NCI-H2107 treated with DMSO at 0.1 percent for 48 hours (cell line): Measurements from ENCODE around the gene ARMC5.
"Not testable (repeated sequence)": the region's sequence is repeated elsewhere in the genome, so short reads cannot be mapped to it uniquely, and the experiment has no call there.

Source experiments
- DNase-seq: peaks from one replicate; lab custom pipeline; 2025; ENCODE audit not compliant: unreplicated experiment; lab: John Stamatoyannopoulos, UW

Gene ARMC5, protein sequence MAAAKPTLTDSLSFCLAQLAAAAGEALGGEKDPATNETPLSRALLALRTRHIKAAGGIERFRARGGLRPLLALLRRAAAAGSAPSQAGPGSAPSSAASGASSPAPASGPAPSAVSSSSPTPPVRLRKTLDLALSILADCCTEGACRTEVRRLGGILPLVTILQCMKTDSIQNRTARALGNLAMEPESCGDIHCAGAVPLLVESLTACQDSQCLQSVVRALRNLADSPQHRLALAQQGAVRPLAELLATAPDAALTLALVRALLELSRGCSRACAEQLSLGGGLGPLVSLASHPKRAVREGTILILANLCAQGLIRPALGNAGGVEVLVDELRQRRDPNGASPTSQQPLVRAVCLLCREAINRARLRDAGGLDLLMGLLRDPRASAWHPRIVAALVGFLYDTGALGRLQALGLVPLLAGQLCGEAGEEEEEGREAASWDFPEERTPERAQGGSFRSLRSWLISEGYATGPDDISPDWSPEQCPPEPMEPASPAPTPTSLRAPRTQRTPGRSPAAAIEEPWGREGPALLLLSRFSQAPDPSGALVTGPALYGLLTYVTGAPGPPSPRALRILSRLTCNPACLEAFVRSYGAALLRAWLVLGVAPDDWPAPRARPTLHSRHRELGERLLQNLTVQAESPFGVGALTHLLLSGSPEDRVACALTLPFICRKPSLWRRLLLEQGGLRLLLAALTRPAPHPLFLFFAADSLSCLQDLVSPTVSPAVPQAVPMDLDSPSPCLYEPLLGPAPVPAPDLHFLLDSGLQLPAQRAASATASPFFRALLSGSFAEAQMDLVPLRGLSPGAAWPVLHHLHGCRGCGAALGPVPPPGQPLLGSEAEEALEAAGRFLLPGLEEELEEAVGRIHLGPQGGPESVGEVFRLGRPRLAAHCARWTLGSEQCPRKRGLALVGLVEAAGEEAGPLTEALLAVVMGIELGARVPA

DNA sequence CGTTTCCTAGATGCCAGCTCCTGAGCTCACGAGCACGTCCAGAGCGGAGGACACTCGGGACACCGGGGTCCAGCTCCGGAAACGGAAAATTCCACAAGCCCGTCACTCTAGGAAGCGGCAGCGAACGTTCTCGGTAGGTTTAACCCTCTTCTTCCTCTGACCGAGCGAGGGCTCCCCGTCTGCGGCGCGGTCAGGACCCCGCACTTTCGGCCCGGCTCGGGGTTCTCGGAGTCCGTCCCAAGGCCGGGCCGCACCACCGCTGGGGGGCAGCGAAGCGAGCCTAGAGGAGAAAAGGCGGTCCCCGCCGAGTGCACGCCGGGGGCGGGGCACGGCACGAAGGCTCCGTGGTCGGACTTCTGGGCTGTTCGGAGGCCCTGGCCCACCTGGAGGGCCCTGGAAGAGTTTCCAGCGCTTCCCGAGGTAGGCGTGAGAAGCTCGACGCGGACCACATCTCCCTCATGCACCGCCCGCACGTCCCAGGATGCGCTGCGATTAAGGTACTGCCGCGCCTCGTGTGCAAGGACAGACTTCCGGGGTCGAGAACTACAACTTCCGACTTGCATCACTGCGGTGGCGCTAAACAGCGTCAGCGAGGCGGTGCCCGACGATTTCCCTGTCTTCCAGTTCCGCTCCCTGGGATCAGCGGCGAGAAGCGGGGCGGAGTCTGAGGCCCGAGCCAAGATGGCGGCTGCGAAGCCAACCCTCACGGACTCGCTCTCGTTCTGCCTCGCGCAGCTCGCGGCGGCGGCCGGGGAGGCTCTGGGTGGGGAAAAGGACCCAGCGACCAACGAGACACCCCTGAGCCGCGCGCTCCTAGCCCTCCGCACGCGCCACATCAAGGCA lies at the start of gene ARMC5:
ARMC5 (plus strand) TSS at position 658 of the 843 bp plus-strand sequence; CDS start at position 682, 24 bp downstream.
- peak; percentile 93 for DNase-seq

DNA sequence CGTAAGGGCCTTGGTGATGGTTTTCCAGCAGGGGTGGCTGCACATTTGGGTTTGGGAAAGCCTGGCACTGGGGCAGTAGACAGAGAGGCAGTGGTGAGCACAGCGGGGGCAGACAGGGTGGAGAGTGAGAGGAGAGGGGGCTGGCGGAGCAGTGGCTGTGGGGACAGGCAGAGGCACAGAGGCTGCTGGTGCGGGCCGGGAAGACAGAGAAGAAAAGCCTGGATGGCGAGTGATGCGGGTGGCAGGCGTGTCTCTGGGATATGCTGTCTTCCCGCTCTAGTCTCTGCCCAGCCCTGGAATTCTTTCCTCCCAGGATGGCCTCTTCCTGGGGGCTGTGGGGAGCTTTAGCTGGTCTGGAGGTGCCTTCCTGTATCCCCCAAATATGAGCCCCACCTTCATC lies 49.2 kb upstream of the ARMC5 start:
- no peak for DNase-seq

DNA sequence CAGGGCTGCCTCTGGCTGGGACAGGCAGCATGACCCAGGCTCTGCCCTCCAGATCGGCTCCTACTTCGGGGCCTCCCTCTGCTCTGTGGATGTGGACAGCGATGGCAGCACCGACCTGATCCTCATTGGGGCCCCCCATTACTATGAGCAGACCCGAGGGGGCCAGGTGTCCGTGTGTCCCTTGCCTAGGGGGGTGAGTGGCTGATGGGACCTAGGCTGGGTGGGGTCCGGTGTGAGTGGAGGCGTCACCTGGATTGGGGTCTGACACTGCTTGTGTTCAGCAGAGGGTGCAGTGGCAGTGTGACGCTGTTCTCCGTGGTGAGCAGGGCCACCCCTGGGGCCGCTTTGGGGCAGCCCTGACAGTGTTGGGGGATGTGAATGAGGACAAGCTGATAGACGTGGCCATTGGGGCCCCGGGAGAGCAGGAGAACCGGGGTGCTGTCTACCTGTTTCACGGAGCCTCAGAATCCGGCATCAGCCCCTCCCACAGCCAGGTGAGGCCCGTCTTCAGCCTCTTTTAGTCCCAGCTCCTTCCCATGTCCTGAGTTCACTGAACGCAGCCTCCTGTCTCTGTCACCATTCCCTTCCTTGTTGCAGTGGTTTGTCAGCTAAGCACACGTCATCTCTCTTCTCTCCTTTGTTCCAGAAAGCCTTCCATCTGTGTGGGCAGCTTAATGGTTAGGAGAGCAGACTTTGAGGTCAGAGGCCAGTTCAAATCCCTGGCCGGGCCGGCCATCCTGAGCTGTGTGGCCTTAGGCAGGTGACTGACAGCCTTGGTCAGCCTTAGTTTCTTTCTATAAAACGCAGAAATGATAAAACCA lies 48.1 kb upstream of the ARMC5 start:
- DNase-seq = no peak

DNA sequence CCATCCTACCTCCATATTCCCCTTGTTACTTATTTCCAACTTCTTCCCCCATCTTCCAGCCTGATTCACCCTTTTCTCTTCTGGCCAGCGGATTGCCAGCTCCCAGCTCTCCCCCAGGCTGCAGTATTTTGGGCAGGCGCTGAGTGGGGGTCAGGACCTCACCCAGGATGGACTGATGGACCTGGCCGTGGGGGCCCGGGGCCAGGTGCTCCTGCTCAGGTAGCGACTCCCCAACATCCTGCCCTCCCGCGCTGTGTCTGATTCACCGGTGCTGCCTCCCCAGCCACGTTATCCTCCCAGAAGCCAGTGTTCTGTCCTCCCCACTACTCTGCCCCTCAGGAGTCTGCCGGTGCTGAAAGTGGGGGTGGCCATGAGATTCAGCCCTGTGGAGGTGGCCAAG lies 46.6 kb upstream of the ARMC5 start:
- no peak for DNase-seq

DNA sequence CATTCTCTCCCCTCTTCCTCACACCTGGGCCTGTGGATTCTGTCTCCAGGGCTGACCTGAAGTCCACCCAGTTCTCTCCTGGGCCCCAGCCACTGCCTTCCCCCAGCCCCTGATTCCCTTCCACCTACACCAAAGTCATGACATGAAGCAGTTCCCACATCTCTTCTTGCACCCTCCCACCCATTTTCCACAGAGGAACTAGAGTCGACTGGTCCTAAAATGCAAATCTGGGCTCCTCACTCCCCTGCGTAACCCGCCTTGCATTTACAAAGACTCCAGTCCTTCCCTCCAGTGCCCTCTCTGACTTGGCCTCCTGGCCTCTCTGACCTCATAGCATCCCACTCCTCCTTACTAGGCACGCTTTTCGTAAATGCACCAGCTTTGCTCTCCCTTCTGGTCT lies 45.9 kb upstream of the ARMC5 start:
- DNase-seq = no peak

DNA sequence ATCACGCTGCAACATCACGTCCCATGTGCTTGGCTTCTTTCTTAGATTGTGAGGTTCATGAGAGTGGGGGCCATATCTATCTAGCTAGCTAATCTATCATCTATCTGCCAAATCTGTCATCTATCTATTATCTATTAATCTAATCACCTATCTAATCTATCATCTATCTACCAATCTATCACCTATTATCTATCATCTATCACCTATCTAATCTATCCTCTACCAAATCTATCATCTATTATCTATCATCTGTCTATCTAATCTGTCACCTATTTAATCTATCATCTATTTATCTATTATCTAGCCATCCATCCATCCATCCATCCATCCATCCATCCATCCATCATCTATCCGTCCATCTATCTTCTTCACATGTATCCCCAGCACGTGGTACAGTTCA lies 45.4 kb upstream of the ARMC5 start:
- DNase-seq = no peak

DNA sequence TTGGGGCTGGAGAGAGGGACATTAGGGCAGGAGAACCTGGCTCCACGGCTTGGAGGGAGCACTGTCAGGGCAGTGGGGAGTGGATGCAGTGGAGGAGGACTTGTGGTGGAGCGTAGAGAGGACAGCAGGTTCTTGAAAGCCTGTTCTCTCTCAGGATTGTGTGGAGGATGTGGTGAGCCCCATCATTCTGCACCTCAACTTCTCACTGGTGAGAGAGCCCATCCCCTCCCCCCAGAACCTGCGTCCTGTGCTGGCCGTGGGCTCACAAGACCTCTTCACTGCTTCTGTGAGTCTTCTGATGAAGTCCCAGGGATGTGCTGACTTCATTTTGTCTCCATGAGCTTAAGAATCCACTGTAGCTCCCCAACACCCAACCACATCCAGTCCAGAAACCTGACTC lies 44.6 kb upstream of the ARMC5 start:
- DNase-seq = no peak

DNA sequence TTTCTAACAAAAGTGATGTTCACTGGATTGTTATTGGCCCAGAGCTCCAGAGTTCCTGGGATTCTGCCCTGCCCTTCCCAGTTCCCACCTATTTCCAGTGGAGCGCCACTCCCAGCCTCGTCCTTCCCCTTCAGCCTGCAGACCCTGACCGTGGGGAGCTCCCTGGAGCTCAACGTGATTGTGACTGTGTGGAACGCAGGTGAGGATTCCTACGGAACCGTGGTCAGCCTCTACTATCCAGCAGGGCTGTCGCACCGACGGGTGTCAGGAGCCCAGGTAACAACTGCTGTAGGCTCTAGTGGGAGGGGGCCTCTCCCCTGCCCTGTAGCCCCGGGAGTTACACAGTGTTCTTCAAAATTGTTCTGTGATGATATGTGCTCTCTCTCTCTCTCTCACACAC lies 42.9 kb upstream of the ARMC5 start:
- no peak for DNase-seq

DNA sequence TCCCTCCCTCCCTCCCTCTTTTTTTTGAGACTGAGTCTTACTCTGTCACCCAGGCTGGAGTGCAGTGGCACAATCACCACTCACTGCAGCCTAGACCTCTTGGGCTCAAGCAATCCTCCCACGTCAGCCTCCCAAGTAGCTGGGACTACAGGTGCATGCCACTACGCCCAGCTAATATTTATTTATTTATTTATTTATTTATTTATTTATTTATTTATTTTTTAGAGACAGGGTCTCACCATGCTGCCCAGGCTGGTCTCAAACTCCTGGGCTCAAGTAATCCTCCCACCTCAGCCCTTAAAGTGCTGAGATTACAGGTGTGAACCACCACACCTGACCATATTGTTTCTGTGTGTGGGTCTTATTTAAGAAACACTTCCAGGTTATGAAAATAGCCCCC lies 42.3 kb upstream of the ARMC5 start:
- DNase-seq = not testable (repeated sequence)

DNA sequence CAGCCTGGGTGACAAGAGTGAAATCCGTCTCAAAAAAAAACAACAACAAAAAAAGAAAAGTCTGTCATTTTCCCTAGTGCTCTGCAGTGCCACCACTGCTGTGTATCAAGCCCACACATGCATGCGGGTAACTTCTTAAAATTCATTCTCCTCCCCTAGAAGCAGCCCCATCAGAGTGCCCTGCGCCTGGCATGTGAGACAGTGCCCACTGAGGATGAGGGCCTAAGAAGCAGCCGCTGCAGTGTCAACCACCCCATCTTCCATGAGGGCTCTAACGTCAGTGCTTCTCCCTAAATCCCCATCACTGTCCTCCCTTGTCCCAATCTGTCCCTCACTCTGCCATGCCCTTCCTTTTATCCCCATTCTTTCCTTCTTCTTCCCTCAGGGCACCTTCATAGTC lies 41.4 kb upstream of the ARMC5 start:
- DNase-seq = no peak

DNA sequence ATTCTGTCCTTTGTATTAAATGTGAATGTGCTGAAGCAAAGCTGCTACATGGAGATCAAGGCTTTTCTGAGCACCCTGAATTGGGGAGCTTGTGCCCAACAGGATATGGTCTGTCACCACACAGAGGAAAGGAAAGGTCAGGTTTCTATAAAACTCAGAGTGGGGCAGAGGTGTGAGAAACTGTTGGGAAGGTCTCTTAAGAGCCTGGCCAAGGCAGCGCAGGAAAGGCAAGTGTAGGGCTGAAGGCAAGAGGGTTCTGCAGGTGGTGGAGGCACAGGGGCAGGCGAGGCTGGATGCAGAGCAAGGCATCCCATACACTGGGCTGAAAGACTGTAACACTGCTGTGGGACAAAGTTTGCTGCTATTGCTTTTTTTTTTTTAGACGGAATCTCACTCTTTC lies 39.3 kb upstream of the ARMC5 start:
- DNase-seq = no peak

DNA sequence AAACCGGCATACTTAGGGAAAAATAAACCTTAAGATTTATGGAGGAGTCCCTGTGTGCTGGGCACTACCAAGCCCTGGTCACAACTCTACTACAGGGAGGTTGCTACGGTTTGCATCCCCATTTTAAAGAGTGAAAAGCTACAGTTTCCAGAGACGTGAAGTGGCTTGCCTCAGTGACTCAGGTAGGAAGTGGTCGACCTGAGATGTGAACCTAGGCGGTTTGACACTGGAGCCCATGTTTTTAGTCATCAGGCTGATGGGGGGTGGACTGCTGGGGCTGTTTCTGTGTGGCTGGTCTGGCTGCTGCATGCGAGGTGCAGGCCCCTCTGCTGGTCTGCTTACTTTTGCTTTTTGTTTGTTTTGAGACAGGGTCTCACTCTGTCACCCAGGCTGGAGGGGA lies 37.7 kb upstream of the ARMC5 start:
- no peak for DNase-seq

DNA sequence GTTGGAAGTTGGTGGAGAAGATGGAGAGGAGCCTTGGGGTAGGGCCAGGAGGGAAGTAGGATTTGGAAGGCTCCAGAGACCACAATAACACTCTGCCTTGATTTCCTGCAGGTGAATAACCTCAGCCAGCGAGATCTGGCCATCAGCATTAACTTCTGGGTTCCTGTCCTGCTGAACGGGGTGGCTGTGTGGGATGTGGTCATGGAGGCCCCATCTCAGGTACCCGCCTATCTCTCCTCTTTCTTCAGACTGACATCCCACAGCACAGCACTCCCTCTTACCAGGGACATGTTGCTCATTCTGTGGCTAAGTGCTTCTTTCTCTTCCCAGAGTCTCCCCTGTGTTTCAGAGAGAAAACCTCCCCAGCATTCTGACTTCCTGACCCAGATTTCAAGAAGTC lies 36.1 kb upstream of the ARMC5 start:
- DNase-seq = no peak

DNA sequence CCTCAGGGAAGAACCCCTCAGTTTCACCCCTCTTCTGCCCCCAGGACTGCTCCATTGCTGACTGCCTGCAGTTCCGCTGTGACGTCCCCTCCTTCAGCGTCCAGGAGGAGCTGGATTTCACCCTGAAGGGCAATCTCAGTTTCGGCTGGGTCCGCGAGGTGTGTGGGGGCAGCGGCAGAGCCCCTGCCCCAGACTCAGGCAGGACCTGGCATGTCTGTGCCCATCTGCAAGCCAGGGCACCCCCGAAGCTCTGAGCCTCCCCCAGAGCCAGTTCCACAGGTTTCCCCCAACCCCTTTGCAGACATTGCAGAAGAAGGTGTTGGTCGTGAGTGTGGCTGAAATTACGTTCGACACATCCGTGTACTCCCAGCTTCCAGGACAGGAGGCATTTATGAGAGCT lies 35.5 kb upstream of the ARMC5 start:
- no peak for DNase-seq

DNA sequence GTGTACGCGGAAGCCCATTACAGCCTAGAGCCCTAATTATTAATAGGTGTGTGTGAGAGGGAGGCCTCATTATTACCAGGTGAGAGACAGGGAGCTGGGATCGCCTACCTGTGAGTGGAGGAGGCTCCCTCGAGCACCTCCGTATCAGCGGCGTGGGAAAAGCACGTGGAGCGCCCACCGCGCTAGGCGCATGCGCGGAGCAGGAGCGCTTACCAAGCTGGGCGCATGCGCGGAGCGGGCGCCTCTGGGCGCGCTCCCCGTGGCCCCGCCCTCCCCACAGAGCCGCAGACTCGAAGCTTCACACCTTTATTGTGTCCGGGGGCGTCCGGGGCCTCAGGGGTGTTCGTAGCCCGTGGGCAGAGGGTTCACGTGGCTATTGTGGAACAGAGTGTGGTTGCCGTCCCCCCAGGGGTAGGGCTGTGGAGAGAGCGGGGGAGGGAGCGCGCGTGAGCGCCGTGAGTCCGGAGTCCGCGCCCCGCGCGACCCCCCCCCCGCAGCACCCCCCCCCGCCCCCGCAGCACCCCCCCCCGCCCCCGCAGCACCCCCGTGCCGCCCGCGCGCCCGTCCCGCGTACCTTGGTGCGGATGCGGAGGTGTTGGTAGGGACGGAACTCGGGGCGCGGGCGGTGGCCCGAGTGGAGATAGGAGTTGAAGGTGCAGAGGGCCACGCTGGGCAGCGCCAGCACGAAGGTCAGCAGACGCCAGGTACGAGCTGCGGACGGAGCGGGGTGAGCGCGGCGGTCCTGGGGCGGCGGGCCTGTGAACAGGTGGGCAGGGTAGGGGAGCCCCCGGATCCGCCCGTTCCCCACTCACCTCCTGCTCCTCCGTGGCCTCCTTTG lies 31.6 kb upstream of the ARMC5 start:
- DNase-seq = no peak

DNA sequence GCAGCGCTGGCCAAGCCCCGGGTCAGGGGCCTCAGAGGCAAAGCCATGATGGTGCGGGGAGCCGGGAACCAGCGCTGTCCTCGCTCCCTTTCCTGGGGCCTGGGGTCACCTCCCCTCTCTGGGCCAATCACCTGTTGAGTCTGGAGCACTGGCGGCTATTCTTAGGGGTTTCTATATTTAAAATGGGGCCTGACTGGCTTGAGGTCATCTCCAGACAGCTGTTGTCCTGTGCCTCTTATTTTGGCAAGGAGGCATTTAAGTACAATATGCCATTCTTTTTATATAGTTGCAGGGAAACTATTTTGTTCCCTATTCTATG lies 31.1 kb upstream of the ARMC5 start, which contains the start of gene COX6A2:
COX6A2 (minus strand) TSS at position 82 of the 319 bp plus-strand sequence; CDS start at position 47, 35 bp downstream.
- no peak for DNase-seq

DNA sequence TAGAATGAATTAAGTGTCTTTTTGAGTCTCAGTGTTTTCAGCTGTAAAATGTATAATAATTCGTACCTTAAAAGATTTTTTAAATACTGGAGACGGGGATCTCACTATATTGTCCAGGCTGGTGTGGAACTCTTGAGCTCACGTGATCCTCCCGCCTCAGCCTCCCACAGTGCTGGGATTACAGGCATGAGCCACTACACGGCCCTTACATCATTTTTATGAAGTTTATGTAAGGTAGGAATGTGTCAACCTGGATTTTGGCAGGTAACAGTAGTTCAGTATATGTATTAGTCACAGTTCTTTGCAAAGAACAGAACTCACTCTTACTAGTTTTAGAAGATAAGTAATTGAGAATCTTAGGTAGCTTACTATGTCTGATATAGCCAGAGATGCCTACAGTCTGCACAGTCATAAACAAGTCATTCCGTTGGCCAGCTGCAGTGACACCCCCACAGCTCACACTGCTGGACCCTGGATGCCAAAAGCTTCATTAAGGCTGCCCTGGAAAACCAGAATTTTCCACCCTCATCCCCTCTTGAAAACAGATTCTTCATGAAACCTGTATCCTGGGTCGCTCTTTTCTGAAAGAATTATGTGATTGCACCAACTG lies 30.6 kb upstream of the ARMC5 start:
- DNase-seq = no peak

DNA sequence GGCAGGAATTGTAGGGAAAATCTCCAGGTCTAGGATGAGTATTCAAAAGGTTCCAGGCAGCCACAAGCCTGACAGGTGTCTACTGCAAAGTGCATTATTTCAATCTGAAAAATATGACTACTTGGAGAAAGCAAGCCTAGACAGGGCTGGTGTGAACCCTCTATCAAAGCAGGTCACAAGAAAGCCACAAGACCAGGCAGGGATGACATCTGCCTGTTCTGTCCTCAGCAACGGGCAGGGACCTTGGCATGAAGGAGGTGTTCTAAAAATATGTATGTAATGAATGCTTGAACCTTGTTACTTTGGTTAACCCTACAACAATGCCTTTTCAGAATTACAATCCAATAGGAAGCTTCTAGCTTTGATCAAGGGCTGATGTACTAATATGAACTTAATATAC lies 30.0 kb upstream of the ARMC5 start:
- no peak for DNase-seq

DNA sequence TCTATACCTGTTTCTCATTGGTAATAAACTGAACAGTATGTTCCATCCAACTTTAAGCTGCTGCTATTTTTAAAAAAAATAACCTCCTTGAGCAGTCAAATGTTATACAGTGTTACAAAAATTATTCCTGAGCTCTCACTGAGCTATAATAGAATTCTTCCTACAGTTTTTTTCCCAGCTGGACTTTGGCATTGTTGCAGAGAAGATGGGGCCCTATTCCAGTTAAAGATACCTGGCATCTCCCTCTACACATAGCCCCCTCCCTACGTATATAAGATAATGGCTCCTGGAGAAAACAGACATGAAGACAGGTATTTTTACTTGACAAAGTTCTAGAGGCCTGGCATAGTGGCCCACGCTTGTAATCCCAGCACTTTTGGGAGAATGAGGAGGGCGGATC lies 29.5 kb upstream of the ARMC5 start:
- no peak for DNase-seq
